ENCODE data around the gene ATCAY.

The ATCAY gene

DNA sequence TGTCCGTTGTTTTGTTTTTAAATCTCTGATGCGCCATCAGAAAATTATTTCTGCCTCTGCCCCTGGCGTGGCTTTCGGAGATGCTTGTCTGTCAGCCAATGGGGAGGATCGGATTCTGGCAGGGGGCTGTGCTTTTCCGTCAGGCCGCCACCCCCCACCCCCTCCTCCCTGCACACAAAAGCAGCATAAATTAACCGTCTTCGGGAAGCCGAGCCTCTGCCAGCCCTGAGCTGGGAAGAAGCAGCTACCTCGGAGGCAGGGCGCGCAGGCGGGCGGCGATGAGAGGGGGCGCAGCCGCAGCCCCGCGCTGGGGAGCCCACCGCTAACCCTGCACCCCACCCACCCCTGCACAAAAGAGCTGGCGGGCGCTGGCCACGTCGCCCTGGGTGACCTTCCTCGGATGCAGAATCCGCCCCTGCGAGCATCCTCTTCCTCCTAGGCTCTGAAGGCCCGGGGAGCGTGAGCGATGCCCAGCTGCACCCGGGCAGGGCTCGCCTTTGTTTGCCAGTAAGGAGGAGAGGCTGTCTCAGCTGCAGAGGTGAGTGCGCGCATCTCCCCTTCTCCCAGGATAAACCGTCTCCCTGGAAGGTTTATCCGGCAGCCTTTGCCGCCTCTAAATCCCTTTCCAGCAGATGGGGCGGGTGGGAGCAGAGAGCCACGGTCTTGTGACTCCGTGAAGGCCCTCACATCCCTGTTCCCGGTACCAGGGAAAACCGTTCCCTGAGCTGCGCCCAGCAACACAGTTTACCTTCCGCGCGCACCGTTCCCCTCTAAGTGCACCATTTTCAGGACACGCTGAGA lies at the start of gene ATCAY:
ATCAY (plus strand) TSS at position 215 of the 801 bp plus-strand sequence. CDS start 5,083 bp downstream, outside the sequence.
- Mint-ChIP-seq H3K4me3 (no peak within 1 kb of the TSS), H3K36me3 (no peaks in the 10 kb centered on the region), H3K27ac (no peak within 1 kb of the TSS), H3K9me3 (no peaks in the 10 kb centered on the region), H3K27me3 (peaks cover 29% of the 10 kb centered on the region), H3K4me1 (peaks cover 13% of the 10 kb centered on the region)

DNA sequence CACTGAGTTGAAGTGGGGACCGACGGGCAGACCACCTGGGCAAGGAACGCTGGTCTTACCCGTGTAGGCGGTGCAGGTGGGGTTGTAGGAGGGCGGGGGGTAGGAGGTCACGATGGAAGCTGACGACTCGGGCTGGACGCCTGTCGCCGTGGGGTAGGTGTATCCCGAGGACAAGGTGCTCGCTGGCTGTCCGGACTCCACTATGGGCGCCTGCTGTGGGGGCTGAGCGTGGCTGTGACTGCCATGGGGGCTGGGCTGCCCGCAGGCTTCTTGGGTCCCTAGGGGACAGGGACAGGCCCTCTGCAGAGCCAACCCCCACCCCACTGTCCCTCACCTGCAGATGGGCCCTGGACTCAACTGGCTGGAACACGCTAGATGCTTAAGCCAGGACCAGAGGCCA lies 48.9 kb upstream of the ATCAY start:
- Mint-ChIP-seq H3K36me3 (no peaks in the 10 kb centered on the region), H3K4me3 (no peak overlapping the region), H3K27me3 (no peaks in the 10 kb centered on the region), H3K4me1 (no peaks in the 10 kb centered on the region), H3K9me3 (no peaks in the 10 kb centered on the region), H3K27ac (no peak overlapping the region)

DNA sequence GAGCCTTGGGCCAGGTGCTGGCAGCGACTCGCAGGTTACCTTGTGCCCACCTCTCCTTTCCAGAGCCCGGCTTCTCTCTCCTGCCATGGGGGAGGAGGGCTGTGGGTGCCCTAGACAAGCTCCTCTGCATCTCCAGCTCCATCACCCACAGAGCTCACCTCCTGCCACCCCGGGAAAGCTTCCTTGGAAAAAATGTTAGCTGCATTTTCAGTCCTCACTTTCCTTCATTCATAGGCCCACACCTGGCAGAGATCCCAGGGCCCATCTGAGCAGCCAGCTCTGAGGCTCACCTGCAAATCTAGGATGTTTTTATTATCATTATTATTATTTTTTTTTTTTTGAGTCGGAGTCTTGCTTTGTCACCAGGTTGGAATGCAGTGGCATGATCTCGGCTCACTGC lies 48.5 kb upstream of the ATCAY start:
- Mint-ChIP-seq H3K36me3 (no peaks in the 10 kb centered on the region), H3K4me1 (no peaks in the 10 kb centered on the region), H3K27me3 (no peaks in the 10 kb centered on the region), H3K27ac (no peak overlapping the region), H3K4me3 (no peak overlapping the region), H3K9me3 (no peaks in the 10 kb centered on the region)

DNA sequence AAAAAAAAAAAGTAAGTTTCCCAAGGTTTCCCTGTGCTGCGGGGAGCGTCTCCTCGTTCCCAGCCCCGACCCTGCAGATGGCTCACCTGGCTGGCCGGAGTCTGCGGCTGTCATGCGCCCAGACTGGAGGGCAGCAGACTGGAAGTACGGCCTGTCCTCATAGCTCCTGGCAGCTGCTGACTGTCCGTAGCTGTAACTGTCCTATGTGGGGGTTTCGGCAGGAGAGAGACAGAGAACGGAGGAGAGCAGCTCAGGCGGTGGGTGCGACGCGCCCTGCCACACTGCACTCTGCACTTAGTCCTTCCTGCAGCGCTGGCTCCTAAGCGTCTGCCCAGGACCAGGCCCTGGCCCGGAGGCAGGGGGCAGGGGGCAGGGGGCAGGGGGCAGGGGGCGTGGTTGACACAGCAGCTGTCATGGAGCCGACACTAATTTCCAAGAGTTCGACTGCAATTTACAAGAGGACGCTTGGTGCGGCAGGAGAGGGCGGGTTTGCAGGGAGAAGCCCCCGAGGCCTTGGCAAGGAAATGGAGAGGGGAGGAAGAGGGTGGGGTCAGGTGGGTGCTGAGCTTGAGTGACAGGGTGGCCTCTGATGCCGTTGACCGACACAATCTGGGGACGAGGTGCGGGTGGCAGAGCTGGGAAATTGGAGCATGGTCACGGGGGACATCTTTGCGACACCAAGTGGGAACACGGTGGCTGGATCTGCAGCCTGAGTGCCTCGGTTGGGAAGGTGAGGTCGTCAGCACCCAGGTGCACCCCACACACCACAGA lies 46.7 kb upstream of the ATCAY start:
- H3K36me3 Mint-ChIP-seq = no peaks in the 10 kb centered on the region

GRCh38 chr19:3834349-3835054 lies 46.0 kb upstream of the ATCAY start:
- Mint-ChIP-seq H3K4me3 (no peak overlapping the region), H3K4me1 (no peaks in the 10 kb centered on the region), H3K27me3 (no peaks in the 10 kb centered on the region), H3K9me3 (no peaks in the 10 kb centered on the region), H3K36me3 (no peaks in the 10 kb centered on the region), H3K27ac (no peak overlapping the region)

More for the DNA sequence above, 46.7 kb upstream of the ATCAY start:
- H3K4me3 Mint-ChIP-seq = no peak overlapping the region
- H3K9me3 Mint-ChIP-seq = no peaks in the 10 kb centered on the region
- no peak overlapping the region for H3K27ac Mint-ChIP-seq
- H3K27me3 Mint-ChIP-seq = no peaks in the 10 kb centered on the region
- H3K4me1 Mint-ChIP-seq = no peaks in the 10 kb centered on the region

DNA sequence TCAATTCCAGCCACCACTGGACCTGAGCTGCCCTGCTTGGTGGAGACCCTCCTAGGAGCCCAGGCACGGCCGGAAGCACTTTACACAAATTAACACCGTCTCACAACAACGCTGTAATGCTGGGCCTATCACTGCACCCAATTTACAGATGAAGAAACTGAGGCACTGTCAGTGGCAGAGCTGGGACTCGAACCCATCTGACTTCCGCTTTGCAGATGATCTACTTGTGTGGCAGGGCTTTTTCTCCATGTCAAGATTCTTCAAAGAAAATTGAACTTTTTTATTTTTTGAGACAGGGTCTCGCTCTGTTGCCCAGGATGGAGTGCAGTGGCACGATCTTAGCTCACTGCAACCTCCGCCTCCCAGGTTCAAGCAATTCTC lies 45.4 kb upstream of the ATCAY start:
- H3K4me3 Mint-ChIP-seq = no peak overlapping the region
- no peaks in the 10 kb centered on the region for H3K36me3 Mint-ChIP-seq
- H3K9me3 Mint-ChIP-seq = no peaks in the 10 kb centered on the region
- H3K4me1 Mint-ChIP-seq = no peaks in the 10 kb centered on the region
- no peak overlapping the region for H3K27ac Mint-ChIP-seq
- H3K27me3 Mint-ChIP-seq = no peaks in the 10 kb centered on the region

DNA sequence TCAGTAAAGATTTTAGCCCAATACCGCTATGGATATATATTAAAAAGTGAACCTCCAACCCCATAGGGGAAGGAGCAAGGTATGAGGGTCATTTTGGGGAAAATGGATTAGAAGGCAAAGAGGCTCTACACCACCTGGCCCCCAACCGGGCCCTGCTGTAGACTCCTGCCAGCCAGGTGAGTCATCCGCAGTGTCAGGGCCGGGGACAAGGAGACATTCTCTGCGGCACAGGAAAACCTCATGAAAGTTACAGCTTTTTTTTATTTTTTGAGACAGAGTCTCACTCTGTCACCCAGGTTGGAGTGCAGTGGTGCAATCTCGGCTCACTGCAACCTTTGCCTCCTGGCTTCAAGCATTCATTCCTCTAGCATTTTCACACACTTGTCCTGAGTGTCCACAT lies 43.6 kb upstream of the ATCAY start:
- no peaks in the 10 kb centered on the region for H3K27me3 Mint-ChIP-seq
- H3K9me3 Mint-ChIP-seq = no peaks in the 10 kb centered on the region
- no peak overlapping the region for H3K27ac Mint-ChIP-seq
- H3K4me3 Mint-ChIP-seq = no peak overlapping the region
- H3K36me3 Mint-ChIP-seq = no peaks in the 10 kb centered on the region
- no peaks in the 10 kb centered on the region for H3K4me1 Mint-ChIP-seq

- H3K9me3 Mint-ChIP-seq = no peaks in the 10 kb centered on the region
- H3K4me3 Mint-ChIP-seq = no peak overlapping the region
- no peak overlapping the region for H3K27ac Mint-ChIP-seq
- H3K27me3 Mint-ChIP-seq = no peaks in the 10 kb centered on the region
- no peaks in the 10 kb centered on the region for H3K4me1 Mint-ChIP-seq
- H3K36me3 Mint-ChIP-seq = no peaks in the 10 kb centered on the region
Measured at GRCh38 chr19:3837332-3837731, 43.2 kb upstream of the ATCAY start.

DNA sequence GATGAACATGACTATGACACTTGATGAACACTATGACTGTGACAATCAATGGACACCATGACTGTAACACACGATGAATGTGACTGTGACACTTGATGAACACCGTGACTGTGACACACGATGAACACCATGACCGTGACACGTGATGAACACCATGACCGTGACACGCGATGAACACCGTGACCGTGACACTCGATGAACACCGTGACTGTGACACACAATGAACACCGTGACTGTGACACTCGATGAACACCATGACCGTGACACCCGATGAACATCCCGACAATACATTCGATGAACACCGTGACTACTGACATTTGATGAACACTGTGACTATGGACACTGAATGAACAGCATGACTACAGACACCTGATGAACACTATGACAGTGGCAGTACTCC lies 42.6 kb upstream of the ATCAY start:
- Mint-ChIP-seq H3K9me3 (no peaks in the 10 kb centered on the region), H3K27ac (no peak overlapping the region), H3K4me1 (no peaks in the 10 kb centered on the region), H3K36me3 (no peaks in the 10 kb centered on the region), H3K4me3 (no peak overlapping the region), H3K27me3 (no peaks in the 10 kb centered on the region)

GRCh38 chr19:3838661-3839060 lies 41.8 kb upstream of the ATCAY start:
- Mint-ChIP-seq H3K9me3 (no peaks in the 10 kb centered on the region), H3K36me3 (no peaks in the 10 kb centered on the region), H3K4me1 (no peaks in the 10 kb centered on the region), H3K4me3 (no peak overlapping the region), H3K27ac (no peak overlapping the region), H3K27me3 (no peaks in the 10 kb centered on the region)

DNA sequence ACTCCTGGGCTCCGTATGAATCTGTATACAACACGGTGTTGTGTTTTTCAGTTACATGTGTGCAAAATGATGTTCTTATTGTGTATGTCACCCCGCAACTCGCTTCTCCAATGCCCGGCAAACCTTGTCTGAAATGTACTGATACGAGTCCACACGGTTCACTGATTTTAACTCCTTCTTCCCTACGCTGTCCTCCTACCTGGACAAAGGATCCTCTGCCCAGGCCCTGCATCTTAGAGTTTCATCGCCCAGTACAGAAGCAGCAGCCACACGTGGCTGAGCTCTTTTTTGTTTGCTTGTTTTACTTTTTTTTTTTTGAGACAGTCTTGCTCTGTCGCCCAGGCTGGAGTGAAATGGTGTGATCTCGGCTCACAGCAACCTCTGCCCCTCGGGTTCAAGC lies 40.5 kb upstream of the ATCAY start:
- H3K4me3 Mint-ChIP-seq = no peak overlapping the region
- no peaks in the 10 kb centered on the region for H3K4me1 Mint-ChIP-seq
- H3K27me3 Mint-ChIP-seq = no peaks in the 10 kb centered on the region
- H3K9me3 Mint-ChIP-seq = no peaks in the 10 kb centered on the region
- H3K27ac Mint-ChIP-seq = peak overlapping the region; percentile 53
- H3K36me3 Mint-ChIP-seq = no peaks in the 10 kb centered on the region

DNA sequence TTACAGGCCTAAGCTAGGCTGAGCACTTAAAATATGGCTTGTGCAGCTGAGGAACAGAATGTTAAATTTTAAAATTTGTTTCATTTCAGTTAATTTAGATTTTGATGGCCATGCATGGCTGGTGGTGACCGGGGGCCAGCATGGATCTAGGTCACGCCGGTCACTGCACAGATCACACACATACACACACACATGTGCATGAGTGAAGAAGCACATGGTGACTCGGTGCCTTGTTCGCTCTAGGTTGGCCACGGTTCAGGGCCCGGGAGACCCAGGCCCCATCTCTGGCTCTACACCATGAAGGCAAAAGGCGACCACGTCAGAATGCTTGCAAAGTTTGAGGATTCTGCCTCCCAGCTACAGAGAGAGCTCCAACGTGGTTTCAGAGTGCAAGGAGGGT lies 39.7 kb upstream of the ATCAY start:
- Mint-ChIP-seq H3K4me3 (no peak overlapping the region), H3K4me1 (no peaks in the 10 kb centered on the region), H3K36me3 (no peaks in the 10 kb centered on the region), H3K27ac (no peak overlapping the region), H3K9me3 (no peaks in the 10 kb centered on the region), H3K27me3 (no peaks in the 10 kb centered on the region)

GRCh38 chr19:3842948-3843347 lies 37.5 kb upstream of the ATCAY start:
- Mint-ChIP-seq H3K4me3 (no peak overlapping the region), H3K36me3 (no peaks in the 10 kb centered on the region), H3K27me3 (no peaks in the 10 kb centered on the region), H3K9me3 (no peaks in the 10 kb centered on the region), H3K27ac (no peak overlapping the region), H3K4me1 (no peaks in the 10 kb centered on the region)

DNA sequence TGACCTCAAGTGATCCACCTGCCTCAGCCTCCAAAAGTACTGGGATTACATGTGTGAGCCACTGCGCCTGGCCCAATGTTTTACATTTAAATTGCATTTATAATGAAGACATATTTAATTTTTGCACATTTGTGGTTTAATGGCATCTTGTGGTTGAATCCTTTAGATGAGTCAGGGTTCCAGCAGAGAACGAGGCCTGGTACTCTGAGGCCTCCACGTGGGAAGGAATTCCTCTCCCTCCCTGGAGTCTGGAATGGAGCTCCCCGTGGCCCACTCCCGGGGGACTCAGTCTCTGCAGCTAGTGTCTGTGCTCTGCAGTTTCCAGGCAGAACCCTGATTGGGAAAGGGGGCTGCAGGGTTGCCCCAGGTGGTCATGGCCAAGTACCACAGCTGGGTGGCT lies 35.9 kb upstream of the ATCAY start:
- Mint-ChIP-seq H3K4me3 (no peak overlapping the region), H3K27me3 (no peaks in the 10 kb centered on the region), H3K9me3 (no peaks in the 10 kb centered on the region), H3K4me1 (no peaks in the 10 kb centered on the region), H3K27ac (no peak overlapping the region), H3K36me3 (no peaks in the 10 kb centered on the region)

- Mint-ChIP-seq H3K9me3 (peaks cover 5% of the 10 kb centered on the region), H3K27me3 (no peaks in the 10 kb centered on the region), H3K4me1 (no peaks in the 10 kb centered on the region), H3K4me3 (no peak overlapping the region), H3K36me3 (peaks cover 3% of the 10 kb centered on the region), H3K27ac (no peak overlapping the region)
Measured at GRCh38 chr19:3849092-3849491, 31.4 kb upstream of the ATCAY start.

DNA sequence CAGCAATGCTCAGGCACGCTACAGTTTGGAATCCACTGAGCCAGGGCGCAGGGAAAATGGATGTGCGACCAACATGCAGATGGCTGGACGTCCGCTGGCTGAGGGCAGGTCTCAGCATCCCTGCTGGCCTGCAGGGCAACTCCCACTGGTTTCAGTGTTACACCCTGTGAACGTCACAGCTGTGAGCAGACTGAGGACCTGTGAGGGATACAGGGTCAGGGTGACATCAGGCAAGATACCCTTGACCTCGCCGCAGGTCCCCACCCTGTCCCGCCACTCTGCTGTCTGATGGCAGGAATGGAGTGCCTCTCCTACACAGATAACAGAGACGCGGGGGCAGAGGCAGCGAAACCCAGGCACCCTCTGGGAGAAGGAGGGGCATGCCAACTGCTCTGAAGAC lies 30.7 kb upstream of the ATCAY start:
- Mint-ChIP-seq H3K27ac (no peak overlapping the region), H3K27me3 (no peaks in the 10 kb centered on the region), H3K4me1 (no peaks in the 10 kb centered on the region)

More for the DNA sequence above, 30.7 kb upstream of the ATCAY start:
- H3K36me3 Mint-ChIP-seq = peaks cover 3% of the 10 kb centered on the region
- H3K4me3 Mint-ChIP-seq = no peak overlapping the region
- H3K9me3 Mint-ChIP-seq = peaks cover 5% of the 10 kb centered on the region
